Natural killer cell treated with Interleukin-12 subunit alpha and Interleukin-12 subunit beta and Interleukin-15 and Interleukin-18, amount 100 ng/mL, for 72 hours (primary cell): Measurements from ENCODE around the gene GRK3. TPM values are rescaled to one million over a fixed set of nuclear protein-coding genes. Genes with fewer than 3 reads are reported as not detected.

Source experiments
- ATAC-seq, 2 donors: fragments of 150-1000 bp; cut with Tn5 transposase in 1 of 2; sonication (Bioruptor Pico), chemical (Tn5 transposase) in 1 of 2; 2 replicates each; pipeline ENCODE4 v1.10.0; 2021
- DNase-seq: peaks from one replicate; pipeline ENCODE4 v3.0.0; 2022; ENCODE audit warnings: low spot score
- H3K27ac Mint-ChIP-seq, 2 donors: 1 replicate in 1 of 2; 2 replicates in 1 of 2; pipeline ENCODE4 v1.8.0; 2022; ENCODE audit warnings: mixed read lengths in 2 of 2, mild to moderate bottlenecking in 1 of 2, moderate library complexity in 1 of 2
- H3K27me3 Mint-ChIP-seq, 2 donors: 1 replicate in 1 of 2; 2 replicates in 1 of 2; pipeline ENCODE4 v1.8.0; 2022; ENCODE audit warnings: mixed read lengths in 2 of 2
- H3K36me3 Mint-ChIP-seq: one replicate; pipeline ENCODE4 v1.8.0; 2022; ENCODE audit warnings: mixed read lengths
- H3K4me1 Mint-ChIP-seq, 2 donors: 1 replicate in 1 of 2; 2 replicates in 1 of 2; pipeline ENCODE4 v1.8.0; 2022; ENCODE audit warnings: low read depth in 2 of 2, mixed read lengths in 2 of 2, mild to moderate bottlenecking in 1 of 2
- H3K4me3 Mint-ChIP-seq: one replicate; pipeline ENCODE4 v1.8.0; 2022; ENCODE audit warnings: mixed read lengths
- H3K9me3 Mint-ChIP-seq: 2 replicates; pipeline ENCODE4 v1.8.0; 2022; ENCODE audit warnings: mixed read lengths
- total RNA-seq, 2 donors: library from RNA; stranded (reverse); gene quantifications; one replicate each; pipeline ENCODE4 v1.2.3, GENCODE V29; 2022

GRK3 gene
- total RNA-seq, 2 donors from 2014 or later = 2.8 to 3.0 TPM

- Mint-ChIP-seq H3K4me1 (no peaks in the 10 kb centered on the region), H3K36me3 (no peaks in the 10 kb centered on the region), H3K27me3 (peaks cover 14 to 46% of the 10 kb centered on the region in 2 donors), H3K27ac (no peak overlapping the region), H3K4me3 (no peak overlapping the region), H3K9me3 (no peaks in the 10 kb centered on the region)
- ATAC-seq (no peak), DNase-seq (no peak)
Measured at GRCh38 chr22:25654676-25655075, 90.2 kb downstream of the GRK3 start.

- Mint-ChIP-seq H3K27me3 (peaks cover 14 to 51% of the 10 kb centered on the region in 2 donors), H3K9me3 (no peaks in the 10 kb centered on the region), H3K36me3 (no peaks in the 10 kb centered on the region), H3K4me3 (no peak overlapping the region), H3K4me1 (no peaks in the 10 kb centered on the region), H3K27ac (no peak overlapping the region)
- ATAC-seq = no peak
- no peak for DNase-seq
Measured at GRCh38 chr22:25655371-25655935, 91.0 kb downstream of the GRK3 start.

- peaks cover 14 to 57% of the 10 kb centered on the region in 2 donors for H3K27me3 Mint-ChIP-seq
- ATAC-seq (no peak), DNase-seq (no peak)
- H3K4me3 Mint-ChIP-seq = no peak overlapping the region
- no peaks in the 10 kb centered on the region for H3K36me3 Mint-ChIP-seq
- no peaks in the 10 kb centered on the region for H3K9me3 Mint-ChIP-seq
- no peaks in the 10 kb centered on the region for H3K4me1 Mint-ChIP-seq
- no peak overlapping the region for H3K27ac Mint-ChIP-seq
Measured at GRCh38 chr22:25656724-25657123, 92.2 kb downstream of the GRK3 start.

GRCh38 chr22:25658633-25659032, 94.2 kb downstream of the GRK3 start:
- Mint-ChIP-seq H3K36me3 (no peaks in the 10 kb centered on the region), H3K27ac (no peak overlapping the region), H3K4me1 (no peaks in the 10 kb centered on the region), H3K9me3 (no peaks in the 10 kb centered on the region), H3K4me3 (no peak overlapping the region), H3K27me3 (peaks cover 14 to 50% of the 10 kb centered on the region in 2 donors)
- DNase-seq (no peak), ATAC-seq (no peak)

- ATAC-seq (no peak), DNase-seq (no peak)
- Mint-ChIP-seq H3K4me1 (no peaks in the 10 kb centered on the region), H3K27me3 (peaks cover 14 to 50% of the 10 kb centered on the region in 2 donors), H3K9me3 (no peaks in the 10 kb centered on the region), H3K4me3 (no peak overlapping the region), H3K27ac (no peak overlapping the region), H3K36me3 (no peaks in the 10 kb centered on the region)
Measured at GRCh38 chr22:25659413-25659812, 94.9 kb downstream of the GRK3 start.

- Mint-ChIP-seq H3K4me3 (no peak overlapping the region), H3K9me3 (no peaks in the 10 kb centered on the region), H3K36me3 (no peaks in the 10 kb centered on the region), H3K4me1 (no peaks in the 10 kb centered on the region), H3K27me3 (peaks cover 10 to 42% of the 10 kb centered on the region in 2 donors), H3K27ac (no peak overlapping the region)
- ATAC-seq = no peak
- DNase-seq = no peak
Measured at GRCh38 chr22:25660336-25660735, 95.9 kb downstream of the GRK3 start.

GRCh38 chr22:25661073-25661472, 96.6 kb downstream of the GRK3 start:
- peaks cover 9 to 35% of the 10 kb centered on the region in 2 donors for H3K27me3 Mint-ChIP-seq
- ATAC-seq = no peak
- H3K9me3 Mint-ChIP-seq = no peaks in the 10 kb centered on the region

GRCh38 chr22:25663654-25664053, 99.2 kb downstream of the GRK3 start:
- H3K4me3 Mint-ChIP-seq = no peak overlapping the region
- H3K9me3 Mint-ChIP-seq = no peaks in the 10 kb centered on the region
- H3K36me3 Mint-ChIP-seq = no peaks in the 10 kb centered on the region
- peaks cover 4 to 18% of the 10 kb centered on the region in 2 donors for H3K27me3 Mint-ChIP-seq
- no peak overlapping the region for H3K27ac Mint-ChIP-seq
- DNase-seq (no peak), ATAC-seq (no peak)
- H3K4me1 Mint-ChIP-seq = no peaks in the 10 kb centered on the region

More at GRCh38 chr22:25661073-25661472, 96.6 kb downstream of the GRK3 start:
- no peak overlapping the region for H3K27ac Mint-ChIP-seq
- DNase-seq = no peak
- no peaks in the 10 kb centered on the region for H3K36me3 Mint-ChIP-seq
- no peak overlapping the region for H3K4me3 Mint-ChIP-seq
- H3K4me1 Mint-ChIP-seq = no peaks in the 10 kb centered on the region

GRCh38 chr22:25666308-25666707, 101.8 kb downstream of the GRK3 start:
- no peak for ATAC-seq
- Mint-ChIP-seq H3K36me3 (no peaks in the 10 kb centered on the region), H3K4me3 (no peak overlapping the region), H3K4me1 (no peaks in the 10 kb centered on the region), H3K27me3 (no peaks in the 10 kb centered on the region), H3K9me3 (no peaks in the 10 kb centered on the region), H3K27ac (no peak overlapping the region)
- no peak for DNase-seq

GRCh38 chr22:25668437-25668836, 104.0 kb downstream of the GRK3 start:
- H3K27ac Mint-ChIP-seq = no peak overlapping the region
- no peaks in the 10 kb centered on the region for H3K36me3 Mint-ChIP-seq
- H3K9me3 Mint-ChIP-seq = no peaks in the 10 kb centered on the region
- H3K27me3 Mint-ChIP-seq = no peaks in the 10 kb centered on the region
- H3K4me1 Mint-ChIP-seq = peaks cover 0 to 5% of the 10 kb centered on the region in 2 donors
- DNase-seq = no peak
- no peak overlapping the region for H3K4me3 Mint-ChIP-seq
- ATAC-seq = no peak

GRCh38 chr22:25669253-25670069, 105.0 kb downstream of the GRK3 start:
- Mint-ChIP-seq H3K4me1 (peaks cover 0 to 5% of the 10 kb centered on the region in 2 donors), H3K4me3 (no peak overlapping the region), H3K27me3 (no peaks in the 10 kb centered on the region), H3K9me3 (no peaks in the 10 kb centered on the region), H3K27ac (no peak overlapping the region), H3K36me3 (no peaks in the 10 kb centered on the region)
- ATAC-seq (no peak), DNase-seq (no peak)

GRCh38 chr22:25670070-25670461, 105.6 kb downstream of the GRK3 start:
- DNase-seq (no peak), ATAC-seq (no peak)
- Mint-ChIP-seq H3K4me1 (peaks cover 0 to 5% of the 10 kb centered on the region in 2 donors), H3K27ac (no peak overlapping the region), H3K36me3 (no peaks in the 10 kb centered on the region), H3K9me3 (no peaks in the 10 kb centered on the region), H3K4me3 (no peak overlapping the region), H3K27me3 (no peaks in the 10 kb centered on the region)

GRCh38 chr22:25672289-25673084, 108.0 kb downstream of the GRK3 start:
- Mint-ChIP-seq H3K9me3 (no peaks in the 10 kb centered on the region), H3K4me3 (peak overlapping the region; percentile 13), H3K4me1 (peaks cover 0 to 5% of the 10 kb centered on the region in 2 donors), H3K27me3 (no peaks in the 10 kb centered on the region), H3K36me3 (no peaks in the 10 kb centered on the region), H3K27ac (no peak overlapping the region)
- DNase-seq (no peak), ATAC-seq (peak in 1 of 2 donors; percentile 43)

GRCh38 chr22:25673713-25674112, 109.2 kb downstream of the GRK3 start:
- no peaks in the 10 kb centered on the region for H3K27me3 Mint-ChIP-seq
- H3K4me1 Mint-ChIP-seq = peaks cover 0 to 5% of the 10 kb centered on the region in 2 donors
- no peak for ATAC-seq
- no peak for DNase-seq
- no peak overlapping the region for H3K4me3 Mint-ChIP-seq
- no peak overlapping the region for H3K27ac Mint-ChIP-seq
- no peaks in the 10 kb centered on the region for H3K9me3 Mint-ChIP-seq
- H3K36me3 Mint-ChIP-seq = no peaks in the 10 kb centered on the region
